NCI-H460 (cell line): ENCODE results near the gene ERBB2. TPM values are rescaled to one million over a fixed set of nuclear protein-coding genes. Genes with fewer than 3 reads are reported as not detected.

Experiments
- DNase-seq: peaks from one replicate; pipeline ENCODE4 v3.0.0-alpha.2; 2016; ENCODE audit warnings: low read depth; ENCODE audit errors: extremely low read depth
- total RNA-seq: library from RNA; depleted of rRNA; stranded (reverse); fragments of >200 nt; shearing (Covaris generic); gene quantifications from 2 replicates; pipeline ENCODE4 v1.2.3, GENCODE V29; 2014

ERBB2 gene
- total RNA-seq, 1 experiment from 2014 or later: 17.4 TPM

DNA sequence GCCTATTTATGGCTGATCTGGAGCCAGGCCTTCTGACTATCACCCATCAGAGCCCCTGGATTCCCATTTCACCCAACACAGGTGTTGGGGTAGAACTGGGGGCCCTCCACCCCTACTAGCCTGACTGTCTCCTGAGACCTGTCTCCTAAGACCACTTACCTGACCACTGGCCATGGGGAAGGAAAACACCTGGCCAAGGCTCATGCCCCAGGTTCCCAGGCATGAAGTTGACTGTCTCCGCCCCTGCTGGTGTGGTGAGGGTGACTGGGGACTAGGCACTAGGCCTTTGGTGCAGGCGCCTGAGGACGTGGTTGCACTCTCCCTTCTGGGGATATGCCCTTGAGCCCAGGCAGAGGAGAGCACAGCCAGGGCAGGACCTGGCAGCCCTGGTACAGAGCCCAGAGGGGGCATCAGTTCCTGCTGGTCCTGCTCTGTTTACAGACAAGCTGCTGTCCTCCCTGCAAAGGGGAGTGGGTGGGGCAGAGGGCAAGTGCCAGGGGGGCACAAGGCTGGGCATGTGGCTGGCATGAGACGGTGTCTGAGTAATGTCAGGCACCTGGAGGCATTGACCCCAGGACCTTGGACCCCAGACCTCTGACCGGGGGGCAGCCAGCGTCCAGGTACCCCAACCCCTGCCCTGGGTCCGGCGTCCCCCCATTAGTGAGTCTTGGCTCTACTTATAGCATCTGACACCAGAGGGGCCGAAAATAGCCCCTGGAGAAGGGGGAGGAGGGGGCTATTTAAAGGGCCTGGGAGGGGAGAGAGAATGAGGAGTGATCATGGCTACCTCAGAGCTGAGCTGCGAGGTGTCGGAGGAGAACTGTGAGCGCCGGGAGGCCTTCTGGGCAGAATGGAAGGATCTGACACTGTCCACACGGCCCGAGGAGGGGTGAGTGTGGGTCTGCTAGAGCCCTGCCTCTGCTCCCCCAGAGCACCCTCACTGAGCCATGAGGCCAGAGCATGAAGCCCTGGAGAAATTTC, 35.0 kb upstream of the ERBB2 start, which contains the start of gene TCAP:
Gene TCAP, plus strand, starts transcription at position 769 of the 981 bp plus-strand sequence. Its CDS starts 11 bp downstream, at position 780.
- no peak for DNase-seq

DNA sequence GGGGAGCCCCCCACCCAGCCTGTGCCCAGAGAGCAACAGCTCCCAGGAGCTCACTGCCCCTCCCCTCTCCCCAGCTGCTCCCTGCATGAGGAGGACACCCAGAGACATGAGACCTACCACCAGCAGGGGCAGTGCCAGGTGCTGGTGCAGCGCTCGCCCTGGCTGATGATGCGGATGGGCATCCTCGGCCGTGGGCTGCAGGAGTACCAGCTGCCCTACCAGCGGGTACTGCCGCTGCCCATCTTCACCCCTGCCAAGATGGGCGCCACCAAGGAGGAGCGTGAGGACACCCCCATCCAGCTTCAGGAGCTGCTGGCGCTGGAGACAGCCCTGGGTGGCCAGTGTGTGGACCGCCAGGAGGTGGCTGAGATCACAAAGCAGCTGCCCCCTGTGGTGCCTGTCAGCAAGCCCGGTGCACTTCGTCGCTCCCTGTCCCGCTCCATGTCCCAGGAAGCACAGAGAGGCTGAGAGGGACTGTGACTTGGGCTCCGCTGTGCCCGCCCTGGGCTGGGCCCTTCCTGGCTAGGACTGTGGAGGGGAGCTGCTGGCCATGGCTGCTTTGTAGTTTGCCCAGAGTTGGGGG, 34.1 kb upstream of the ERBB2 start:
- no peak for DNase-seq

DNA sequence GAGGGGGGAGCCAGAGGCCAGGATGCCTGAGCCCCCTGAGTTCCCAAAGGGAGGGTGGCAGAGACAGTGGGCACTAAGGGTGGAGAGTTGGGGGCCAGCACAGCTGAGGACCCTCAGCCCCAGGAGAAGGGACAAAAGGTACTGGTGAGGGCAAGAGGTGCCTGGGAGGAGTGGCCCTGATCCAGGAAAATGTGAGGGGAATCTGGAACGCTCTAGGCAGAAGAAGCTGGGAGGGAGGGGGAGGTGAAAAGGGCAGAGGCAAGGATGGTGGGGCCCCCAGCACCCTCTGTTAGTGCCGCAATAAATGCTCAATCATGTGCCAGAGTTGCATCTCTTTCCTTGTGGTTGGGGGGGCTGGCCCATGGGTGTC, 33.6 kb upstream of the ERBB2 start:
- DNase-seq: no peak

DNA sequence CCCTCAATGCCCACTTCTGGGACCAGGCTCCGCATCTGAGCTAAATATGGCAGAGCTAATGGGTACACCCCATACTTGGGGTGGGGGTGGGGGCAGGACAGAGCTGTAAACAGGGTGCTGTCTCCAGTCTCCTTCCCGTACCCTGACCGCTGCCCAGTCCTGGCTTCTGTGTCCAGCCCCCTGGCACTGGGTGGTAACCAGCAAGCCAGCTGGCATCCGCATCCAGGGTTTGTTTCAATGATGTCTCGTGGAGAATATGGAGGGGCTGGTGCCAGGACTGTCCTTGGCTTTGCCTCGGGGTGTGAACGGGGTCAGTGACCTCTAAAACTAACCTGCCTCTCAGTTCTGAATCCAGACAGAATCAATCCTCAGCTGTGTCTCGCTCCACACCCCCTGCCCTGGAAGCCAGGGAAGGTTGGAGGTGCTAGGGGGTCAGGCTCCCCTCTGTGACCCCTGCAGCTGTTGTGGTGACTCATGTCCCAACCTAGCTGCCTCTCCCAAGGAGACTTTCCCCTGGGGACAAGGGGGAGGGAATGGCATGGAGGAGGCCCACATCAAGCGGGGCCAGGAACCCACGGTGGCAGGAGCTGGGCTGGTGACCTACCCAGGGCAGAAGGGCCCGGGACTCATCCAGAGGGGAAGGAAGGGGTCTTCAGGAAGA, 33.1 kb upstream of the ERBB2 start:
- no peak for DNase-seq

DNA sequence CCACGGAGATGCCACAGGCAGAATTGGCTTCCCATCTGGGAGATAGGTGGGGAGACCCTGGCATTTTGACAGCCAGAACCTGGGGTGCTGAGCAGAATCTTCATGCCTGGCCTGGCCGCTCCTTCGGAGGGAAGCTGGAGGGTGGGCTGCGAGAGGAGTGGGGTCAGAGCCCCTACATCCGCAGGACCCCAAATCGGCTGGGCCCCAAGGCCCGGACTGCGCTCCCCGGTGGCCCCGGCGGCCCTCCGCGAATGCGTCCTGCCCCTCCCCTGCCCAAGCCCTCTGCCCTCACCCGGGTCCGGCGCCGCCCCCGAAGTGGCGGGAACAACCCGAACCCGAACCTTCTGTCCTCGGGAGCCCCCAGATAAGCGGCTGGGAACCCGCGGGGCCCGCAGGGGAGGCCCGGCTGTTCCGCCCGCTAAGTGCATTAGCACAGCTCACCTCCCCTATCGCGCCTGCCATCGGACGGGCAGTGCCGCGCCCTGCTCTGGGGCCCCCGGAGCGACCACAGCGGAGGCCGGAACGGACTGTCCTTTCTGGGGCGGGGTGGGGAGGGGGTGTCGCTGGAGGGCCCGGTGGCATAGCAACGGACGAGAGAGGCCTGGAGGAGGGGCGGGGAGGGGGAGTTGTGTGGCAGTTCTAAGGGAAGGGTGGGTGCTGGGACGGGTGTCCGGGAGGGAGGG, 32.5 kb upstream of the ERBB2 start:
- DNase-seq: no peak

DNA sequence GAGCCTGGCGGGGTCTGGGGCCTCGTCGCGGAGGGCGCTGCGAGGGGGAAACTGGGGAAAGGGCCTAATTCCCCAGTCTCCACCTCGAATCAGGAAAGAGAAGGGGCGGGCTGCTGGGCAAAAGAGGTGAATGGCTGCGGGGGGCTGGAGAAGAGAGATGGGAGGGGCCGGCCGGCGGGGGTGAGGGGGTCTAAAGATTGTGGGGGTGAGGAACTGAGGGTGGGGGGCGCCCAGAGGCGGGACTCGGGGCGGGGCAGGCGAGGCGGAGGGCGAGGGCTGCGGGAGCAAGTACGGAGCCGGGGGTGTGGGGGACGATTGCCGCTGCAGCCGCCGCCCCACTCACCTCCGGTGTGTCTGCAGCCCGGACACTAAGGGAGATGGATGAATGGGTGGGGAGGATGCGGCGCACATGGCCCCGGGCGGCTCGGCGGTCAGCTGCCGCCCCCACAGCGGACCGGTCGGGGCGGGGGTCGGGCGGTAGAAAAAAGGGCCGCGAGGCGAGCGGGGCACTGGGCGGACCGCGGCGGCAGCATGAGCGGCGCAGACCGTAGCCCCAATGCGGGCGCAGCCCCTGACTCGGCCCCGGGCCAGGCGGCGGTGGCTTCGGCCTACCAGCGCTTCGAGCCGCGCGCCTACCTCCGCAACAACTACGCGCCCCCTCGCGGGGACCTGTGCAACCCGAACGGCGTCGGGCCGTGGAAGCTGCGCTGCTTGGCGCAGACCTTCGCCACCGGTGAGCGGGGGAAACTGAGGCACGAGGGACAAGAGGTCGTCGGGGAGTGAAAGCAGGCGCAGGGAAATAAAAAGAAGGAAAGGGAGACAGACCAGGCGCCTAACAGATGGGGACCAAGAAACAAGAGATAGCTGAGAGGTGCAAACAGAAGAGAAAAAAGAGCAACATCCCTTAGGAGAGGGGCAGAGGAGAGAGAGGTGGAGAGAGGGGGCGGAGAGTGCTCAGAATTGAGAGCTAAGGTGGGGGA, 31.6 kb upstream of the ERBB2 start, which contains the start of gene PNMT:
Gene PNMT, plus strand, starts transcription at position 509 of the 980 bp plus-strand sequence. Its CDS starts 23 bp downstream, at position 532.
- DNase-seq: peak; percentile 59

DNA sequence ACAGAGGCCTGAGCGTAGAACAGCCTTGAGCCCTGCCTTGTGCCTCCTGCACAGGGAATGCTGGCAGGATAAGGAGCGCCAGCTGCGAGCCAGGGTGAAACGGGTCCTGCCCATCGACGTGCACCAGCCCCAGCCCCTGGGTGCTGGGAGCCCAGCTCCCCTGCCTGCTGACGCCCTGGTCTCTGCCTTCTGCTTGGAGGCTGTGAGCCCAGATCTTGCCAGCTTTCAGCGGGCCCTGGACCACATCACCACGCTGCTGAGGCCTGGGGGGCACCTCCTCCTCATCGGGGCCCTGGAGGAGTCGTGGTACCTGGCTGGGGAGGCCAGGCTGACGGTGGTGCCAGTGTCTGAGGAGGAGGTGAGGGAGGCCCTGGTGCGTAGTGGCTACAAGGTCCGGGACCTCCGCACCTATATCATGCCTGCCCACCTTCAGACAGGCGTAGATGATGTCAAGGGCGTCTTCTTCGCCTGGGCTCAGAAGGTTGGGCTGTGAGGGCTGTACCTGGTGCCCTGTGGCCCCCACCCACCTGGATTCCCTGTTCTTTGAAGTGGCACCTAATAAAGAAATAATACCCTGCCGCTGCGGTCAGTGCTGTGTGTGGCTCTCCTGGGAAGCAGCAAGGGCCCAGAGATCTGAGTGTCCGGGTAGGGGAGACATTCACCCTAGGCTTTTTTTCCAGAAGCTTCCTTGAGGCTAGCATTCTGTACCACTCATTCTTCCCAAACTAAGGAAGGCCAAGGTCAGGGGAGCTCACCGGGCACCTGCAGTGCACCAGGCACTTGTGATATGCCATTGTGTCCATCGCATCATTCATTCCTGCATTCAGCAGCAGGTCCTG, 29.7 kb upstream of the ERBB2 start:
- DNase-seq: no peak

DNA sequence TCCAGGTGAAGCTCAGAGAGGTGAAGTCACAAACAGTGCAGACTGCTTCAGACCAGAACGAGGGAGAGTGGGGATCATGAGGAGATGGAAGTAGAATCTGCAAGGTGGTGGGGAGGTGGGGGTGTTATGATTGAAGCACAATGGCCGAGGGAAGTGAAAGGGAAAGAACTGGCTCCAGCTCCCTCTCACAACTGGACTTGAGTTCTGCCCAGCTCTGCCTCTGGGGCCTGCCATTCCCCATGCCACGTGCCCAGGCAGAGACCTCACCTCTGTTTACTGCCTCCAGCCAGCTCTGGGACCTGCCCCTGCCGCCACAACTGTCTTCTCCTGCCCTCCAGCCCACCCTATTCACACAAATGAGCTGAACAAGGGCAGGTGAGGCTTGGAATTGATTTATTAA, 29.1 kb upstream of the ERBB2 start:
- no peak for DNase-seq

DNA sequence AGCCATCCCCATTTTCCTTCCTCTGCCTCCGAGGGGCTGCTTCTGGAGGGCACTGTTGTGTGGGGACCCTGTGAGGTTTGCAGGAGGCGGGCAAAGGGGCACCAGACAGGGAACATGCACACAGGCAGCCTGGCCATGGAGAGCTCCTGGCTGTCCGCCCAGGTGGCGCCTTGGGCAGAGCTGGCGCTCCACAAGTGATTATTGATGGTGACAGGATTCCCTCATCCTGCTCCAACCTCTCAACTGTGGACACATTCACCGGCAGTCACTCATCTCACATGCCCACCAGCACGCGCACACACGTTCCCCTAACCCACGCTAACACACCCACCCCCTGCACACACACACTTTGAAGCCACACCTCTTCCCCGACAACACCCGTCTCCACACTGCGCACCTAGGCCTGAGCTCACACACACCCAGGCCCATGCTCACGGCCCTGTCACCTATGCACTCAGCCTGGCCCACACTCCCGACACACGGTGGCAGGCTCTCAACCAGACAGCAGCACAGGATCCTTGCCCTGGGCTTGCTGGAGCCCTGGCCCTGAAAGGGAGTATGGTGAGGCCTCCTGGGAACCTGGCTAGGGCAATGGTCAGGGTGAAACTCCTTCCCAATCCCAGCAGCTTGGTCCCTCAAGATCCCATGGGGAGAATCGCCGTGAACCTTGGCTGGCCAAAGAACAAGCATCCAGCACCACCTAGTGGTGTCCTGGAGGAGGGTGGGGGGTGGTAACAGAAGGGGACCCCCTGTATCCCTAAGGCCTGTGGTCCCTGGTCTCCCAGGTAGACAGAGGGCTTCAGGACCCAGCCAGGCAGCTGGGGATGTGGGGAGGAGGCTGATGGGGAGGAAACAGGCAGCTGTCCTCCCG, 28.0 kb upstream of the ERBB2 start:
- peak; percentile 23 for DNase-seq

DNA sequence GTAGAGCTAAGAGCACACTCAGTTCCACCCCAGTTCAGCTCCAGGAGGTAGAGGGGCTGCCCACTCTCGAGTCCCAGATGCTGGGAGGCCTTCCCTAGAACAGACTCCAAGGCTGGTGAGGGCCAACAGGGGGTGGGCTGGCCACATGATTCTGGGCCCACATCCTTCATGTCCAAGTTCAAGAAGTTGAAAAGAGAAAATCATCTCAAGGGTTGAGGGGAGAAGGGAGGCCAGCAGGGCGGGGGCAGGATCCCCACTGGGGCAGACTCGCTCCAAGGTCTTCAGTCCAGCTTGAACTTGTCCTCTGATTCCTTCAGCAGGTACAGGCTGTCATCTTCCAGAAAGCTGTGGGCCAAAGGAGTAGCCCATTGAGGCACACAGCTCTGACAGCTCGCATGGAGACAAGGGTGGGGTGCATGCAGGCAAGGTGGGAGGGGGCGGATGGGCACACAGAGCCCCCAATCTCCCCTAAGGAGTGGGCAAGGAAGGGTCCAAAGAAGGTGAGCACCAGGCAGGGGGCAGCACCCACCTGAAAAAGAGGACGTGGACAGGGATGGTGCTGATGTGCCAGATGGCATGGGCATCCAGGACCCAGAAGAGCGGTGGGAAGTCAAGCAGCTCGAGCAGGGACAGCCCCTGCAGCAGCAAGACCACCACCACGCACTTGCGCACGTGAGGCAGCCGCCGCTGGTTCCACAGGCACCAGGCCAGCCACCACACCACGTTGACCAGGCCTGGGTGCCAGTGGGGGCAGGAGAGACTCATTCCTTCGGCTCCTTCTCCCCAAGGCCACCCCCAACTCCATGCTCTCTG, 27.1 kb upstream of the ERBB2 start:
- DNase-seq: no peak

DNA sequence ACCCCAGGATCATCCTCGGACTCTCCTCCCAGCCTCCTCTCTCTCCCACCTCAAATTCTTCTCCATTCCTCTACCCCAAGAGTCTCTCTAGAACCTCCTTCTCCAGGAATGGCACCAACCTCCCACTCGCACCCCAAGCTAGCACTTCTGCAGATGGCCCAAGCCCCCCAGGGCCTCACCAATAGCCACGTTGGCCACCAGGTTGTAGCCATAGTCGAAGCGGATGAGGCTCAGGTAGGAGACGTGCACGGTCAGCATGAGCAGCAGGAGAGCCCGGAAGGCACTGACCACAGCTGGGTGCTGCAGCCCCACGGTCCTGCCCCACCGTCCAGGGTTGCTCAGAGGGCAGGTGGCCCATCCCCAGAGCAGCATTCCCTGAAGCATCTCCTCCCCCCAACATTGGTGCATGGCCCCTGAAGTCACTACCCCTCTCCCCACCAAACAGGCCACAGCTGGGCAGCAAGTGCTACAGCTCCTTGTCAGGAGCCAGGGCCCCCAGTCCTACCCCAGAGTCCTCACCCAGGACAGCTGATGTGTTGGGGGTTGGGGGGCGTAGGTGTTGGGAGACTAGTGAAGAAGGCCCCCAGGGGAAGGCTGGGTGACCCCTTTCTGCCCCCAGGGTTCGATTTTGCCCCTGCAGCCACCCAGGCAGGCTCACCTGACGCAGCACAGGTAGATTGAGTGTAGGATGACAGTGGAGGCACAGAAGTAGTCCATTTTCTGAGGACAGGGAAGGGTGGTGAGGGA, 26.4 kb upstream of the ERBB2 start:
- DNase-seq: no peak

DNA sequence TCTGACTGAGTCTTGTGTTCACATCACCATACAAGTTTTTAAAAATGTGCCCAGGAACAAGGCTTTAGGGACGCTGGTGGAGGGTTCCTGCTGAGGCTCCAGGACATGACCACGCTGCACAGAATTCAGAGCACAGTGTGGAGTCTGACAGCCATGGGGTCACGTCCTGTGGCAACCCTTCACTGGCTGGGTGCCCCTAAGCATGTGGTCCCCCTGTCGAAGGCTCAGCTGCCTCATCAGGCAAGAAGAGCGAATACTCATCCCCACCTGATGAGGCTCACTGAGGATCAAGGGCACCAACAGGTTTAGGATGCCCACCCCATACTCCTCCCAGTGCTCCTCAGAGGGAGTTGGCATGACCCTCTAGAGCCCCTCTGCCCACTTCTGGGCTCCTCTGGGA, 25.7 kb upstream of the ERBB2 start:
- DNase-seq: no peak

DNA sequence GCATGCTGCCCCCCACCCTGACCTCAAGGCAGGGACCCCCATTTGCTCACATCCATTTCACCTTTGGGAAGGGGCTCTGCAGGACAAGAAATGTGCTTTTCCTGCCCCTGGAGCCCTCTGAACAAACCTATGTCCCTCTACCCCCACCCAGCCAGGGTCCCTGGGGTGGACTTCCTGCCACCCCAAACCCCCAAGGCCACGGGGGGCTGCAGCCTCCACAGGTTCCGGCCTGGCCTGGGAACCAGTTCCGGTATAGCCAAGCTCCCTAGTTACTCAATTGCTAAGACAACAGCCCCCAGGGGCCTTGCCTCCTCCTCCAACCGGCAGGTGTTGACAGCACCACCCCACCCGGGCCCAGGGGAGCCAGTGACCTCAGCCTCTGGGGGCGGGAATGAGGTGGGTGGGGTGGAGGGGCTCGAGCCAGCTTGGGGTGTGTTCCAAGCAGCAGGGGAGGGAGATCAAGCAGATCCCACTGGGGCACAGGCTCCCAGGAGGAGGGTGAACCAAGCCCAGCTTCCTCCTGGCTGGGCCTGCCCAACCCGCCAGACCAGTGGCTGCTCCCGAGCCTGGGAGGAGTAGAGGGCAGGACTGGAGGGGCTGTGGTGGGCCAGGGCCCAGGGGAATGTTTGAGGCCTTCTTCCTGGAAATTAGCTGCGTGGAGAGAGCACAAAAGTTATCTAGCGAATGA, 25.0 kb upstream of the ERBB2 start:
- DNase-seq: no peak

DNA sequence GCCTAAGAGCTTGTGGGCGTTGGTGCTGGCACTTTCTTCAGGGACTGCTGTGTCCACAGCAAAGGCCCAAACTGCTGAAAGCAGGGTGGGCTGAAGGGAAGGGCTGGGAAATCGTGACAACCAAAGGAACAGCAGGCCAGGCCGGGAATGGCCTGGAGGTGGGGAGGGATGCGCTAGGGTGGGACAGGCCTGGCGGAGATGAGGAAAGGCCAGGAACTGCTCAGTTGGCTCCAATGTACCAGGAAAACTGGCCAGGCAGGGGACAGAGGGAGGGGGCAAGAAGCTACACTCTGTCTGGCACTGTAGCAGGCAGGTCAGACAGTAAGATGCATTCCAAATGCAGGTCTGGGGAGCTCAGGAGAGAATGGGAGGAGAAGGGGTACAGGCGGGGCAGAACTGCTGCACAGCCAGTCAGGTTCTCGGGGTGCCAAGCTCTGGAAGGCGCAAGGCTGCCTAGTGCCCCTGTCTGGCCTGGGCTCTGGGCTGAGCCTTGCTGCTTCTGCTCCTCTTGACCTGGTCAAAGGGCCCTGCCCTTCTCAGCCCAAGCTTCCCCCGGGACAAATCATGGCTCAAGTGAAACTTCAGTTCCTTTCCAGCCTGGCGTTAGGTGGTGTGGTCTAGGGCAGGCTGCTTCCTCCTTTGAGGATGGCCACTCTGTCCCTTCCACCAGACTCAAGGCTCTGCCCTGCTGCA, 24.3 kb upstream of the ERBB2 start:
- no peak for DNase-seq
